Measurements from ENCODE around the gene UBE2D1. TPM values are rescaled to one million over a fixed set of nuclear protein-coding genes. Genes with fewer than 3 reads are reported as not detected.

UBE2D1 gene
- 10 to 100 TPM; 15.8 to 16.8 TPM for total RNA-seq

DNA sequence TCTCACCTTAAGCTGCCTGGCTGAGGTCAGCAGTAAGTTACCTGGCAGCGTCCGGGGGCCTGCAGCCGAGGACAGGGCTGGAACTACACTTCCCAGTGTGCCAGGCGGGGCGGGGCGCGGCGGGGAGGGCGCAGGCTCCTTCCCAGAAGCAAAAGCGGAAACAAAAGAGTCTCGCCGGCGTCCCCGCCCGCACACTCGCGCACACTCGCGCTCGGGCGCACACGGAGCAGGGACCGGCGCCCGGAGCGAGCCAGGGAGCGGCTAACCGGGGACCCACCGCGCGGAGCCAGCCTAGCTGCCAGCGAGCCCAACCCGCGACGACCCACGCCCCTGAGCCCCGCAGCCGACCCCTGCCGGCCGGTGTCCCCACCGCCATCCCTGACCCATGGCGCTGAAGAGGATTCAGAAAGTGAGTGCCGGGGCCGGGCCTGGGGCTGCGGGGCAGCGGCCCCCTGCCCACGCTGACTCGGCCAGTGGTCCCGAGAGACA lies at the start of gene UBE2D1:
UBE2D1 (plus strand) TSS at position 190 of the 489 bp plus-strand sequence; CDS start at position 386, 196 bp downstream.
- CTCF ChIA-PET: interaction anchor here (0.6 kb wide), 1 partner anchor 66 kb away, joined by 3 read pairs; the partner anchor contains the start of gene CISD1
- POLR2A ChIA-PET: interaction anchor here (0.6 to 2.1 kb wide), 3 partner anchors 50 to 1464 kb away, joined by 5 to 13 read pairs (median 11); partner anchors contain the start of genes CISD1, IPMK and TFAM

DNA sequence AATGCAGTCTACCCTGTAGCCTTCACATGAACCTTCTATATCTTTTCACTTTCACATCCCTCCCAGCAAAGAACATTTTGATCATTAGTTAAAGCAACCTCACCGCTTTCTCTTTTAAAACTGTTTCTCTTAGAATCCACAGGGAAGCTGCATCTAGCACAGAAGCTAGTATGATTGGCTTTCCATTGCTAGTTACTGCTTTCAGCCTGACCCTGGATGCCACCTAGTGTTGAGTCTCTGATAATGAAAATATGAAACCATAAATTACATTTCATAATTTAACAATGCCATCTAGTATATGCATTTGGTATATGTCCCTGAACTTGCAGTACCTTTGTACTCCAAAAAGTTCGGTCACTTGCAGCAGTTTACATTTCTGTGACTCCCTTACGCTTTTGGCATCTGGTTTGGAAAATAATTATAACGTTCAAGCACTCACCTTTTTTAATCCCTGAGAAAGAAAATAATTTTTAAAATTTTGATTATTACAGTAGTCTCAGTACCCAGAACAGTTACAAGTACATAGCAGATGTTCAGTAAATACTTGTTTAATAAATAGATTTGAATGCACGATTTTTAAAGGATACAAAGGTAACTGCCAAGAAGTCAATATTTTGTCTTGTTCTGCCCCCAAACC lies 43.1 kb upstream of the UBE2D1 start:
- ChIA-PET CTCF (interaction anchor here (0.9 kb wide), 1 partner anchor 113 kb away, joined by 4 read pairs; no protein-coding TSS in a partner anchor), POLR2A (no interaction called here)

GRCh38 chr10:58293989-58294388 lies 40.8 kb upstream of the UBE2D1 start:
- ChIA-PET POLR2A (no interaction called here), CTCF (interaction anchor here (1.0 kb wide), 1 partner anchor 26 kb away, joined by 3 read pairs; the partner anchor contains the start of gene CISD1)

DNA sequence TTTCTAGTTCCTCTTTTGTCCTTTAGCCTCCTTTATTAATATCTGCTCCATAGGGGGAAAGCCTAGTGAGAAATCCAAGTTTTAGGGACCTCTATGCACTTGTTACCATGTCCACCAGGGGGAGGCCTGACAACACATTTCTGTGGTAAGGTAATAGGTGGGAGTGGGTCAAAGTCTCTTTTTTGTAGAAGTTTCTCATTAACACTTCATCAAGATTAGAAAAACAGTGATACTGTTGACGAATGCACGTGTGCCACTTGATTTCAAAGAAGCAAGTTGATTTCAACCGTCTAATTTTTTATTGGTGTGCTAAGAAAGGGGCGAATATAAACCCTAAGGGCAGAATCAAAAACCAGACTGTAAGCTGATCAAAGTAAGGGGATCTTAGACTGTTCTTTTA lies 35.2 kb upstream of the UBE2D1 start:
- POLR2A ChIA-PET: no interaction called here
- CTCF ChIA-PET: interaction anchor here (1.0 to 2.0 kb wide), 2 partner anchors 83 to 85 kb away, joined by 3 to 11 read pairs; partner anchors contain the start of gene TFAM

DNA sequence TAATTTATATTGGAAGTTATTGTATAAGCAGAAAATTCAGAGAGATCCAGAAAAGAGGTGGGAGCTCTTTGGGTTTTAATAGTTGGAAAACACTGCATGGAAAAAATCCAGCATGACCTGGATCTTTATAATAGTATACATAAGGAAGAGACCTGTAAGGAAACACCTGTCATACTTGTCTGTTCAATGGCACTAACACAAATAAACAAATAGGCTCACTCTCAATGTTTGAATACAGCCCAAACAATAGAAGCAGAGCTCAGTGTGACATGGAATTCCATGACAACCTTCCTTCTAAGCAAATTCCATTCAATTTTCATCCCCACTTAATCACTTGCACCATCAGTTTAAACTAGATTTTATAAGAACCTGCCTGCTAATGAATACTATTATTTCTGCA lies 34.1 kb upstream of the UBE2D1 start:
- POLR2A ChIA-PET: no interaction called here
- CTCF ChIA-PET: interaction anchor here (0.6 to 2.0 kb wide), 2 partner anchors 84 to 125 kb away, joined by 4 to 11 read pairs; partner anchors contain the start of gene TFAM

- CTCF ChIA-PET: no interaction called here
- POLR2A ChIA-PET: no interaction called here
Measured at GRCh38 chr10:58302254-58302653, 32.6 kb upstream of the UBE2D1 start.

- ChIA-PET CTCF (no interaction called here), POLR2A (no interaction called here)
Measured at GRCh38 chr10:58304099-58304633, 30.6 kb upstream of the UBE2D1 start.

DNA sequence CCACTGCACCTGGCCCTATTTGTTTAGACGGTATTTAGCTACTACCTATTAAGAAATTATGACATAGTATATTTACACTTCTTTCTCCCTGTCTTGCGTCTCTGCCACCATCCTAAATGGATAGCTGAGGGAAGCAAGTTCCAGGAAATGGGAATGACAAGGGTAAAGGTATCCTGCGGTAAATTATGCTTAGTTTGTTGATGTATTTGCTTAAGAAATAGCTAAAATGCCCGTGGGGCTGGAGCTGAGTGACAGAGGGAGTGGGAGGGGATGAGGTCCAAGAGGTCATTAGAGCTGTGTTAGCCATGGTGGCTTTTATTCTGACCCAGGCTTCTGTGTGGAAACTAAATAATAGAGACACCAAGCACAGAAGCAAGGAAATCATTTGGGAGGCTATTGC lies 29.0 kb upstream of the UBE2D1 start:
- CTCF ChIA-PET: no interaction called here
- POLR2A ChIA-PET: no interaction called here

GRCh38 chr10:58307676-58308075 lies 27.1 kb upstream of the UBE2D1 start:
- POLR2A ChIA-PET: no interaction called here
- CTCF ChIA-PET: no interaction called here

DNA sequence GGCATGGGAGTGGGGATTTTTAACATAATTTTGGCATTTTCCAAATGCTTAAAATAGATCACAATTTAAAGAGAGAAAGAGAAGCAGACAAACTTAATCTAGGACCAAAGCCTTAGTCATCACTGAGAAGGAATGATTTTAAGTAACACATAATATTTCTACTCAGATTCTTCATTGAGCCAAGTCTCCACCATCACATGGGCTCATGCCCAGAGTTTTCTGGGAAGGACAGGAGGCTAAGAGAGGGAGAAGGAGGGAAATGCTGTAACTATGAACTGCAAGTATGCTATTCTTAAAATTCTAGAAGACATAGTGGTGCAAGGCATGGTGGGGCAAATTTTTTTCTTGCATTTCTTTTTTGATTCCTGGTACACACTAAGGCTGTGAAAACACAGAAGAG lies 23.8 kb upstream of the UBE2D1 start:
- POLR2A ChIA-PET: no interaction called here
- CTCF ChIA-PET: interaction anchor here (0.7 kb wide), 1 partner anchor 1842 kb away, joined by 3 read pairs; no protein-coding TSS in a partner anchor

- POLR2A ChIA-PET: no interaction called here
Measured at GRCh38 chr10:58316874-58317273, 17.9 kb upstream of the UBE2D1 start.

DNA sequence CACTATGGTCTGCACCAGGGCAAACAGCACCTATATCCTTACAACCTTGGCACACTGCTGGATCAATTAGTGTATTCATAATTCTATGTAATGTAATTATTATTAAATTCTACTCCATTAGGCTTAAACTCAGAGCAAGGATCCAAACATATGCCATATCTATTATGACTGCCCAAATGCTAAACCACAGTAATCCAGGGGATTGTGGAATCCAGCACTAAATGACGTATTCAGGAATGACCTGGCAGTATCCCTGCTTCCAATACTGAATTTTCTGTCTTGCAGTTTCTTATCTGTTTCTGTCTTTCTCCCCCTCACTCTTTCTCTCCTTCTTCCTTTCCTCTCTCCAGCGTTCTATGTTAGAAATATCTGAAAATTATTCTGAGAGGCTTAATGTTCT lies 16.5 kb upstream of the UBE2D1 start:
- POLR2A ChIA-PET: no interaction called here
- CTCF ChIA-PET: no interaction called here

More at GRCh38 chr10:58316874-58317273, 17.9 kb upstream of the UBE2D1 start:
- CTCF ChIA-PET: no interaction called here

- POLR2A ChIA-PET: no interaction called here
- CTCF ChIA-PET: no interaction called here
Measured at GRCh38 chr10:58319599-58319998, 15.2 kb upstream of the UBE2D1 start.

- ChIA-PET CTCF (no interaction called here), POLR2A (no interaction called here)
Measured at GRCh38 chr10:58320351-58321049, 14.3 kb upstream of the UBE2D1 start.

DNA sequence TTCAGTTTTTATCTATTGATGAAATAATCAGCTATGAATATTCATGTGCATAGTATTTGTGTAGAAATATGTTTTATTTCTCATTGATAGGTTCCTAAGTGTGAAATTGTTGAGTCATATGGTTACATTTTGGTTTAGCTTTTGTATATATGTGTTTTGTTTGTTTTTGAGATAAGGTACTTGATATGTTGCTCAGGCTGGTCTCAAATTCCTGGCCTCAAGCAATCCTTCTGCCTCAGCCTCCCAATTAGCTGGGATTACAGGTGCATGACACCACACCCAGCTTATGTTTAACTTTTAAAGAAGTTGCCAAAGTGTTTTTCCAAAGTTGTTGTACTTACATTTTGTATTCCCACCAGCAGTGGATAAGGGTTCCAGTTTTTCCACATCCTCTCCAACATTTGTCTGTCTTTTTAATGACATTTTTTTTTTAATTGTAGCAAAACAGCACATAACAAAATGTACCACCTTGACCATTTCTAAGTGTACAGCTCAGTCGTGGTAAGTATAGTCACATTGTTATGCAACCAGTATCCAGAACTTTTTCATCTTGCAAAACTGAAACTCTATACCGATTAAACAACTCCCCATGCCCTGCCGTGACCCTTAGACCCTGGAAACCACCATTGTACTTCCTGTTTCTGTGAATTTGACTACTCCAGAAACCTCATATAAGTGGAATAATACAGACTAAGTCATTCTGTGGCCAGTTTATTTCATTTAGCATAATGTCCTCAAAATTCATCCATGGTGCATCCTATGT lies 12.6 kb upstream of the UBE2D1 start:
- ChIA-PET CTCF (no interaction called here), POLR2A (no interaction called here)

DNA sequence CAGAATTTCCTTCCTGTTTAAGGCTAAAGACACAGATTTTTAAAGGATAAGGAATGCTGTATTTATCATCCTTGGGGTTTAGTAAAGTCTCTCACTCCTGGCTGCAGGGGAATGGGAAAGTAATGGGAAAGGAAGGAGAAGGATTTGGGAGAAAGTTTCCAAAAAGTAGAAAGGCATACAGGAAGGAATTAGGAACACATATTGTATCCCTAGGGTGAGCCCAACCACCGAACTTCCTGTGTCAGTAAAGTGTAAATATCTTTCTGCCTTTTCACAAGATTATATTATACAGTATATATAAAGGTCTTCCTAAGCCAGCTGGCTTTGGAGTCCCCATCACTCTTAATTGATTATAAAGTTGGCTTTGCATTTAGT lies 12.0 kb upstream of the UBE2D1 start:
- CTCF ChIA-PET: no interaction called here
- POLR2A ChIA-PET: no interaction called here

- CTCF ChIA-PET: no interaction called here
- POLR2A ChIA-PET: no interaction called here
Measured at GRCh38 chr10:58326967-58327381, 7.8 kb upstream of the UBE2D1 start.

DNA sequence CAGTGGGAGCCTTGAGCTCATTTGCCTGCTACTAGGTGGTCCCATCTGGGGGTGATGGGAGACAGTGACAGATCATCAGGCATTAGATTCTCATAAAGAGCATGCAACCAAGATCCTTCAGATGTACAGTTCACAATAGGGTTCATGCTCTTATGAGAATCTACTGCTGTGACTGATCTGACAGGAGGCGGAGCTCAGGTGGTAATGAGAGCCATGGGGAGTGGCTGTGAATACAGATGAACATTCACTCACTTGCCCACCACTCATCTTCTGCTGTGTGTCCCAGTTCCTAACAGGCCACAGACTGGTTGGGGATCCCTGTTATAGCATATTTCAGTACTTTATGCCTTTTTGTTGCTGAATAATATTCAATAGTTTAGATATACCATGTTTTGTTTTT lies 6.6 kb upstream of the UBE2D1 start:
- POLR2A ChIA-PET: no interaction called here
- CTCF ChIA-PET: no interaction called here

- ChIA-PET CTCF (no interaction called here), POLR2A (no interaction called here)
Measured at GRCh38 chr10:58330431-58330830, 4.4 kb upstream of the UBE2D1 start.

GRCh38 chr10:58331646-58332045 lies 3.2 kb upstream of the UBE2D1 start:
- CTCF ChIA-PET: interaction anchor here (0.6 to 1.0 kb wide), 2 partner anchors 54 to 89 kb away, joined by 4 read pairs; partner anchors contain the start of gene TFAM
- POLR2A ChIA-PET: no interaction called here
